ENCODE data around the gene BMP4. TPM values are rescaled to one million over a fixed set of nuclear protein-coding genes. Genes with fewer than 3 reads are reported as not detected.

The BMP4 gene
- total RNA-seq, 1 experiment from 2014 or later, result 12.2 TPM

DNA sequence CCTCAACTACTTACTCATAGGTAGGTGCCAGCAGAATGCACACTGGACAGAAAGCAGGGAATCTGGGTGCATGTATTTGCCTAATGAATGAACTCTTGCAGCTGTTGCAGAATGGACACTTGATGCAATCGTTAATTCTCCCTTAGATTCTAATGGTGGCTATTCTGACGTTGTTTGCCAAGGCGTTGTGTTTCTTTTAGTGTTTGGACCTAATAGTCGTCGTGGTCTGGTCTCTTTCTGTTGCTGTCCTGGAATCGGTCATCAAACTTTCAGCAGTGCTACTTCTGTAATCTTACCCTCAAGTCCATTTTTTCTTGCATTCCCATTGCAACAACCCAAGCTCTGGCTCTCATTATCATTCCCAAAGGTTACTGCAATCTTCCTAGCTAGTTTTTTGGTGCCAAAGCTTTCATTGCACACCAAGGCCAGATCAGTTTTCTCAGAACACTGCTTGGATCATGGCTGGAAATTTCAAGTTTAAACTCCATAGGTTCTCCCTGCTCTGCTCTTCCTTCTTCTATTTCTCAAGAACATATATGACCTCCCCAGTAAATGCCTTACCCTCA lies 31.3 kb downstream of the BMP4 start:
- no peak overlapping the region for H3K4me3 Mint-ChIP-seq

More for the DNA sequence above, 31.3 kb downstream of the BMP4 start:
- H3K18ac ChIP-seq (ENCODE audit: insufficient read length, low read depth, low read length), result no peak overlapping the region
- H3K23me2 ChIP-seq (ENCODE audit: insufficient read length, low read depth, low read length, poor library complexity, severe bottlenecking), result no peaks in the 10 kb centered on the region
- no peak overlapping the region for H2AFZ ChIP-seq (ENCODE audit: low read length)
- H4K5ac ChIP-seq (ENCODE audit: insufficient read length, low read depth, low read length), result no peak overlapping the region
- H3K4me1 ChIP-seq (ENCODE audit: insufficient read depth, low read length), result no peaks in the 10 kb centered on the region
- H3K79me1 ChIP-seq (ENCODE audit: insufficient read depth, low read depth, low read length, poor library complexity, severe bottlenecking), result no peaks in the 10 kb centered on the region
- H3K14ac ChIP-seq (ENCODE audit: insufficient read depth, low read length), result no peak overlapping the region
- no peak overlapping the region for H4K91ac ChIP-seq (ENCODE audit: insufficient read length, low read depth, low read length)
- Mint-ChIP-seq H3K9me3 (no peaks in the 10 kb centered on the region; a peak in 1 of 5 replicates), H3K27ac (no peak overlapping the region; a peak in 1 of 7 replicates), H3K27me3 (ENCODE audit: low read depth) (no peaks in the 10 kb centered on the region; the same call in 1 of the 2 replicates), H3K4me1 (peaks cover 25 to 32% of the 10 kb centered on the region in 2 experiments), H3K36me3 (ENCODE audit: insufficient read depth in 1 of 3, low read depth in 3 of 3) (no peaks in the 10 kb centered on the region)
- H3K4ac ChIP-seq (ENCODE audit: low read depth, low read length), result no peak overlapping the region
- H3K27ac ChIP-seq (ENCODE audit: insufficient read length, low read depth, low read length), result no peak overlapping the region
- TF ChIP-seq, protein P1, sequence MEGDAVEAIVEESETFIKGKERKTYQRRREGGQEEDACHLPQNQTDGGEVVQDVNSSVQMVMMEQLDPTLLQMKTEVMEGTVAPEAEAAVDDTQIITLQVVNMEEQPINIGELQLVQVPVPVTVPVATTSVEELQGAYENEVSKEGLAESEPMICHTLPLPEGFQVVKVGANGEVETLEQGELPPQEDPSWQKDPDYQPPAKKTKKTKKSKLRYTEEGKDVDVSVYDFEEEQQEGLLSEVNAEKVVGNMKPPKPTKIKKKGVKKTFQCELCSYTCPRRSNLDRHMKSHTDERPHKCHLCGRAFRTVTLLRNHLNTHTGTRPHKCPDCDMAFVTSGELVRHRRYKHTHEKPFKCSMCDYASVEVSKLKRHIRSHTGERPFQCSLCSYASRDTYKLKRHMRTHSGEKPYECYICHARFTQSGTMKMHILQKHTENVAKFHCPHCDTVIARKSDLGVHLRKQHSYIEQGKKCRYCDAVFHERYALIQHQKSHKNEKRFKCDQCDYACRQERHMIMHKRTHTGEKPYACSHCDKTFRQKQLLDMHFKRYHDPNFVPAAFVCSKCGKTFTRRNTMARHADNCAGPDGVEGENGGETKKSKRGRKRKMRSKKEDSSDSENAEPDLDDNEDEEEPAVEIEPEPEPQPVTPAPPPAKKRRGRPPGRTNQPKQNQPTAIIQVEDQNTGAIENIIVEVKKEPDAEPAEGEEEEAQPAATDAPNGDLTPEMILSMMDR (conservative IDR thresholded peaks at IDR 0.05), result no peak
- H3K9me3 ChIP-seq (ENCODE audit: control insufficient read depth, low read depth, low read length), result no peaks in the 10 kb centered on the region
- H2BK15ac ChIP-seq (ENCODE audit: low read depth, low read length), result no peak overlapping the region
- H4K8ac ChIP-seq (replicated peaks; ENCODE audit: insufficient read length, low read depth, low read length), result no peak overlapping the region
- no peaks in the 10 kb centered on the region for H4K20me1 ChIP-seq (ENCODE audit: control insufficient read depth, insufficient read depth, insufficient read length)
- no peak overlapping the region for H2AK5ac ChIP-seq (ENCODE audit: insufficient read length, low read length)
- H3K4me2 ChIP-seq (ENCODE audit: insufficient read depth, insufficient read length, low read length), result no peak overlapping the region
- no peaks in the 10 kb centered on the region for H3K27me3 ChIP-seq (ENCODE audit: insufficient read depth, low read length)
- no peak overlapping the region for H3T11ph ChIP-seq (ENCODE audit: low read length)
- no peak for DNase-seq
- H2BK120ac ChIP-seq (ENCODE audit: low read depth, low read length, poor library complexity, severe bottlenecking), result no peak overlapping the region
- H2BK5ac ChIP-seq (ENCODE audit: insufficient read length, low read length), result no peak overlapping the region
- no peaks in the 10 kb centered on the region for H3K79me2 ChIP-seq (ENCODE audit: insufficient read depth, low read length)
- no peak overlapping the region for H2BK12ac ChIP-seq (ENCODE audit: insufficient read length, low read depth, low read length)
- H3K23ac ChIP-seq (ENCODE audit: insufficient read length, low read depth, low read length), result no peak overlapping the region
- no CpG with 5 or more reads among the region's 6 CpGs for WGBS (ENCODE audit: extremely low coverage, insufficient read length, low lambda C conversion rate)
- H3K56ac ChIP-seq (ENCODE audit: insufficient read length, low read depth, low read length), result no peak overlapping the region
- no peak overlapping the region for H2BK20ac ChIP-seq (ENCODE audit: low read depth, low read length, poor library complexity, severe bottlenecking)
- H3K9ac ChIP-seq (ENCODE audit: extremely low read depth, insufficient read length, low read length), result no peak overlapping the region

Measured in H9 (cell line).